Lung (tissue), 12 donors: ENCODE results near the gene CBX4. TPM values are rescaled to one million over a fixed set of nuclear protein-coding genes. Genes with fewer than 3 reads are reported as not detected.
A peak's percentile ranks its signal among the peaks of the same experiment; 100 is the strongest.

ENCODE experiments used
- ATAC-seq: fragments of 200-7000 bp; cut with Tn5 transposase; one replicate; pipeline ENCODE4 v1.9.1; 2020; ENCODE audit warnings: moderate number of reproducible peaks; ENCODE audit not compliant: insufficient read depth, low FRiP score
- DNase-seq, 3 donors: peaks; one replicate each; pipeline ENCODE4 v3.0.0-alpha.2; 2013 to 2017
- H3K27ac ChIP-seq, 2 donors: one replicate each; pipeline ENCODE4 v1.5.1; 2013; ENCODE audit warnings: mild to moderate bottlenecking in 2 of 2, moderate library complexity in 2 of 2, control low read depth in 1 of 2, inconsistent platforms in 1 of 2, low read depth in 1 of 2, low read length in 1 of 2
- H3K27me3 ChIP-seq, 3 donors: one replicate each; pipeline ENCODE4 v1.5.1; 2013; ENCODE audit warnings: low read length in 2 of 3; ENCODE audit not compliant: control insufficient read depth in 3 of 3, insufficient read depth in 3 of 3
- H3K36me3 ChIP-seq, 4 donors: one replicate each; pipeline ENCODE4 v1.5.1; 2013; ENCODE audit warnings: low read length in 4 of 4, mild to moderate bottlenecking in 1 of 4, moderate library complexity in 1 of 4; ENCODE audit not compliant: control insufficient read depth in 4 of 4, insufficient read depth in 4 of 4
- H3K4me1 ChIP-seq, 5 donors: one replicate each; pipeline ENCODE4 v1.5.1; 2013; ENCODE audit warnings: low read length in 5 of 5, mild to moderate bottlenecking in 2 of 5, moderate library complexity in 1 of 5; ENCODE audit not compliant: control insufficient read depth in 5 of 5, insufficient read depth in 5 of 5
- H3K4me3 ChIP-seq: one replicate; pipeline ENCODE4 v1.5.1; 2013; ENCODE audit warnings: mild to moderate bottlenecking, control low read depth, moderate library complexity
- H3K9ac ChIP-seq, 2 donors: one replicate each; pipeline ENCODE4 v1.5.1; 2013; ENCODE audit warnings: low read length in 2 of 2, control low read depth in 1 of 2; ENCODE audit not compliant: insufficient read depth in 1 of 2
- H3K9me3 ChIP-seq, 4 donors: one replicate each; pipeline ENCODE4 v1.5.1; 2013; ENCODE audit warnings: low read length in 3 of 4, mild to moderate bottlenecking in 1 of 4, moderate library complexity in 1 of 4; ENCODE audit not compliant: control insufficient read depth in 4 of 4, insufficient read depth in 3 of 4
- WGBS, 2 donors: extraction: QIAGEN DNeasy Blood & Tissue Kit; methylation state at CpG; one replicate each; pipeline ENCODE4 v1.1.7; 2013; 5-methylcytosine and 5-hydroxymethylcytosine counted together
- polyA plus RNA-seq, 2 donors: library from polyadenylated mRNA; stranded (reverse); fragments of 200-250 nt; gene quantifications; one replicate each; pipeline ENCODE4 v1.2.1, GENCODE V29; 2013
- total RNA-seq, 2 donors: library from RNA; depleted of rRNA in 1 of 2; stranded (reverse); fragments of >200 nt in 1 of 2; gene quantifications; one replicate each; pipeline ENCODE4 v1.2.1, GENCODE V29; 2014 to 2021
- TF ChIP-seq, protein P1 (sequence below): IDR thresholded peaks from 2 replicates; pipeline ENCODE4 v1.5.1; 2012; ENCODE audit warnings: mild to moderate bottlenecking; ENCODE audit errors: control extremely low read depth, extremely low read depth
- donor health status: control.
- donor health status: control.
- donor health status: Bipolar disorder and iron deficiency.
- donor health status: healthy.
- donor health status: DM: yes; HTN: yes; CAD: no.

CBX4 gene
- total and polyA plus RNA-seq, 4 donors: 12.8 to 32.0 (median 17.5) TPM

DNA sequence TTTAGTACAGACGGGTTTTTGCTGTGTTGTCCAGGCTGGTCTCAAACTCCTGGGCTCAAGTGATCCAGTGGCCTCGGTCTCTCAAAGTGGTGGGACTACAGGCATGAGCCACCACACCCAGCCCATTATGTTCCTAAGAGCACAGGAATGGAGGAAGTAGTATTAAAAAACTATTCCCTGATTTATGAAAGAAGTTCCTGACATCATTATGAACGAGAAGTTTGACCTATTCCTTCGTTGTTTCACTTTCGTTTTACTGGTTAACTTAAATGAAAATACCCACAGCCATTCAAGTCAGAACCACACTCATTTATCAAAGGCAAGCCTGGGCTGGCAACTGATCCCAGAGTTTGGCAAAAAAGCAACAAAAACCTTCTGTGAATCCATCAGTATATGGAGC is 13.5 kb upstream of the CBX4 start:
- Histone ChIP-seq H3K27me3 (no peaks in the 10 kb centered on the region), H3K4me1 (peaks cover 0 to 4% (median 0%) of the 10 kb centered on the region in 5 donors), H3K4me3 (no peak overlapping the region), H3K36me3 (no peaks in the 10 kb centered on the region), H3K27ac (peak overlapping the region in 1 of 2 donors; percentile 45), H3K9ac (peak overlapping the region in 1 of 2 donors; percentile 8), H3K9me3 (no peaks in the 10 kb centered on the region)
- 6% methylated on average over 5 of the region's 5 CpGs for WGBS, 2 donors
- TF ChIP-seq, protein P1, sequence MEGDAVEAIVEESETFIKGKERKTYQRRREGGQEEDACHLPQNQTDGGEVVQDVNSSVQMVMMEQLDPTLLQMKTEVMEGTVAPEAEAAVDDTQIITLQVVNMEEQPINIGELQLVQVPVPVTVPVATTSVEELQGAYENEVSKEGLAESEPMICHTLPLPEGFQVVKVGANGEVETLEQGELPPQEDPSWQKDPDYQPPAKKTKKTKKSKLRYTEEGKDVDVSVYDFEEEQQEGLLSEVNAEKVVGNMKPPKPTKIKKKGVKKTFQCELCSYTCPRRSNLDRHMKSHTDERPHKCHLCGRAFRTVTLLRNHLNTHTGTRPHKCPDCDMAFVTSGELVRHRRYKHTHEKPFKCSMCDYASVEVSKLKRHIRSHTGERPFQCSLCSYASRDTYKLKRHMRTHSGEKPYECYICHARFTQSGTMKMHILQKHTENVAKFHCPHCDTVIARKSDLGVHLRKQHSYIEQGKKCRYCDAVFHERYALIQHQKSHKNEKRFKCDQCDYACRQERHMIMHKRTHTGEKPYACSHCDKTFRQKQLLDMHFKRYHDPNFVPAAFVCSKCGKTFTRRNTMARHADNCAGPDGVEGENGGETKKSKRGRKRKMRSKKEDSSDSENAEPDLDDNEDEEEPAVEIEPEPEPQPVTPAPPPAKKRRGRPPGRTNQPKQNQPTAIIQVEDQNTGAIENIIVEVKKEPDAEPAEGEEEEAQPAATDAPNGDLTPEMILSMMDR: no peak
- ATAC-seq: no peak
- peak in 2 of 3 donors; percentile 52 to 68 for DNase-seq

DNA sequence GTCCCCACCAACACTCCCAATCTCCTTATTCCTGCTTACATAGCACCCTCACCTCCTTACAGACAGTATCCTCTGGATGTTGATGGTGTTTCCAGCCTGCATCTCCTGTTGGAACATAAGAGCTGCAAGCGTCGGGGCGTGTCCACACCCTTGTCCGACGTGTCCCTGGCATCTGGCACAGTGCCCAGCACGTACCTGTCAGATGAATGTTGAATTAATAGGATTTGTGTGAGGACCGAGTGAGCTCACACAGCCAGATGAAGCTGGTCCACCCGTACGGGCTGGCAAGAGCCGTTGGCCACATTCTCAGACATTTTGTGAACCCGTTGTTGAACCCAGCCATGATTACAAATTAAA is 12.2 kb upstream of the CBX4 start:
- TF ChIP-seq, protein P1: no peak
- Histone ChIP-seq H3K4me1 (peaks cover 0 to 4% (median 0%) of the 10 kb centered on the region in 5 donors), H3K4me3 (no peak overlapping the region), H3K9me3 (no peaks in the 10 kb centered on the region), H3K36me3 (no peaks in the 10 kb centered on the region), H3K27ac (no peak overlapping the region), H3K27me3 (no peaks in the 10 kb centered on the region), H3K9ac (no peak overlapping the region)
- DNase-seq: peak in 2 of 3 donors; percentile 41 to 51
- 69 to 79% methylated on average over 11 of the region's 11 CpGs for WGBS, 2 donors
- ATAC-seq: no peak

DNA sequence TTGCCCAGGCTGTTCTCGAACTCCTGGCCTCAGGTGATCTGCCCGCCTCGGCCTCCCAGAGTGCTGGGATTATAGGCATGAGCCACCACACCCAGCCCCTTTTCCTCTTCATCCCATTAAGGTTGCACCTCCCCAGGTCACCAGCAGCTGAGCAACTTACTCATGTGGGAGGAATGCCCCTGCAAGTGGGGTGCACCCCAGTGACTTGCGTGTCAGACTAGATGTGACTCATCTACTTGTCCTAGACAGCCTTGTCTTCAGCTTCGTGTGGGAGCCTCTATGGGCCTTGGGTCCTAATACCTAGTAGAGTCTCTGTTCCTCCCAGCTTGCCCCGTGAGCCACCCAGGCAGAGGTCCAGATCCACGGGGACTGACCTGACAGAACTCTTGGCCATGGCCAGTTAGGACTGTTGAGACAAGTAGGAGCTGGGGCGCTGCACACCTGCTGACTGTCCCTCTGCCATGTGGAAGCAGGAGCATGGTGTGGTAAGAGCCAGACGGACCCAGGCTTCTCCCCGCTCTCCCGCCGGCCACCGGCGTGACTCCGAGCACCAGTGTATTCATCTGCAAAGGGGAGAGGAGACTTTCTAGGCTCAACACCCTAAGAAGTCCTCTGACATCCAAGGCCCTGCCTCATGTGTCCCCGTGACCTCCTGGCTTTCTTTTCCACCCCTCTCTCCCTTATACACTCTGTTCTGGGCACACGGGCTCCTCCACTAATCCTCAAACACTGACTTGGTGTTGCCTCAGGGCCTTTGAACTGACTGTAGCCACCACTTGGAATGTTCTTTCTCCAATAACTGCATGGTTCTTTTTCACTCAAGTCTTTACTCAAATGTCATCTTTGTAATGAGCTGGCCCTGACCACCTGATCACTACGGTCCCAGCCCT is 11.6 kb upstream of the CBX4 start:
- Histone ChIP-seq H3K9ac (no peak overlapping the region), H3K27ac (no peak overlapping the region), H3K27me3 (peaks cover 0 to 4% (median 0%) of the 10 kb centered on the region in 3 donors), H3K36me3 (no peaks in the 10 kb centered on the region), H3K4me3 (no peak overlapping the region), H3K4me1 (peaks cover 0 to 7% (median 4%) of the 10 kb centered on the region in 5 donors), H3K9me3 (no peaks in the 10 kb centered on the region)
- ATAC-seq (no peak), DNase-seq (no peak)
- TF ChIP-seq, protein P1: no peak
- whole genome bisulfite sequencing, 2 donors: 89 to 91% methylated on average over 18 of the region's 18 CpGs
